AG04450 (cell line): ENCODE measurements around the gene MAD1L1. TPM values are rescaled to one million over a fixed set of nuclear protein-coding genes. Genes with fewer than 3 reads are reported as not detected.

ENCODE experiments used
- CTCF ChIA-PET: fragments of 300-600, 350-600 bp; formaldehyde crosslinking; extraction: SDS; loops from one replicate; lab custom pipeline; 2022; ENCODE audit warnings: antibody characterized with exemption, inconsistent platforms; lab: Charles Lee
- POLR2A ChIA-PET: fragments of 350-600 bp; formaldehyde crosslinking; extraction: SDS; loops from one replicate; lab custom pipeline; 2021; ENCODE audit warnings: antibody characterized with exemption, inconsistent platforms; lab: Yijun Ruan, JAX
- DNase-seq: peaks from one replicate; pipeline ENCODE4 v3.0.0-alpha.2; 2011; ENCODE audit warnings: low read depth, low spot score
- H3K27ac ChIP-seq: one replicate; pipeline ENCODE4 v1.5.1; 2012; ENCODE audit warnings: low read depth, low read length, control low read depth
- H3K27me3 ChIP-seq: one replicate; pipeline ENCODE4 v1.6.0; 2012; ENCODE audit warnings: low read length; ENCODE audit not compliant: control insufficient read depth, insufficient read depth
- H3K4me3 ChIP-seq: 2 replicates; pipeline ENCODE4 v1.5.1; 2011; ENCODE audit warnings: mild to moderate bottlenecking, low read depth, low read length, control low read depth
- H3K9me3 ChIP-seq: 2 replicates; pipeline ENCODE4 v1.5.1; 2012; ENCODE audit warnings: low read length; ENCODE audit not compliant: control insufficient read depth, insufficient read depth
- CTCF ChIP-seq: IDR thresholded peaks from 2 replicates; pipeline ENCODE4 v1.5.1; 2011; ENCODE audit warnings: low read depth, low read length, control low read depth, inconsistent platforms
- polyA plus RNA-seq: library from polyadenylated mRNA; depleted of rRNA; stranded (reverse); fragments of >200 nt; gene quantifications from 2 replicates; pipeline ENCODE4 v1.2.3, GENCODE V29; 2011

Gene MAD1L1
- polyA plus RNA-seq, 1 experiment: 11.9 TPM

GRCh38 chr7:2279896-2280295 lies 47.2 kb upstream of the MAD1L1 start:
- Histone ChIP-seq H3K9me3 (no peaks in the 10 kb centered on the region; the same call in 1 of the 2 replicates), H3K27me3 (no peaks in the 10 kb centered on the region), H3K27ac (no peak overlapping the region), H3K4me3 (no peak overlapping the region)
- no peak for DNase-seq
- TF ChIP-seq CTCF: no peak
- POLR2A ChIA-PET: interaction anchor here (0.6 to 0.9 kb wide), 2 partner anchors 31 to 627 kb away, joined by 4 to 7 read pairs; no protein-coding TSS in a partner anchor
- CTCF ChIA-PET: interaction anchor here (0.9 to 1.2 kb wide), 2 partner anchors 31 to 68 kb away, joined by 3 read pairs; no protein-coding TSS in a partner anchor

- no peak for TF ChIP-seq CTCF
- ChIA-PET POLR2A (no interaction called here), CTCF (no interaction called here)
- H3K27me3 ChIP-seq: no peaks in the 10 kb centered on the region
- H3K4me3 ChIP-seq: no peak overlapping the region
- no peaks in the 10 kb centered on the region; the same call in 1 of the 2 replicates for H3K9me3 ChIP-seq
- no peak overlapping the region for H3K27ac ChIP-seq
- DNase-seq: no peak
Observed at GRCh38 chr7:2278026-2278425, 45.3 kb upstream of the MAD1L1 start.

- ChIA-PET POLR2A (no interaction called here), CTCF (no interaction called here)
- TF ChIP-seq CTCF: no peak
- no peaks in the 10 kb centered on the region for H3K27me3 ChIP-seq
- H3K4me3 ChIP-seq: no peak overlapping the region
- no peaks in the 10 kb centered on the region for H3K9me3 ChIP-seq
- no peak for DNase-seq
- no peak overlapping the region for H3K27ac ChIP-seq
Observed at GRCh38 chr7:2276107-2276506, 43.4 kb upstream of the MAD1L1 start.

GRCh38 chr7:2275101-2275500 lies 42.4 kb upstream of the MAD1L1 start:
- H3K4me3 ChIP-seq: no peak overlapping the region
- ChIA-PET POLR2A (no interaction called here), CTCF (no interaction called here)
- H3K27ac ChIP-seq: no peak overlapping the region
- no peak for DNase-seq
- no peaks in the 10 kb centered on the region for H3K9me3 ChIP-seq
- TF ChIP-seq CTCF: no peak
- no peaks in the 10 kb centered on the region for H3K27me3 ChIP-seq

GRCh38 chr7:2274666-2275065 lies 41.9 kb upstream of the MAD1L1 start:
- H3K9me3 ChIP-seq: no peaks in the 10 kb centered on the region
- H3K4me3 ChIP-seq: no peak overlapping the region
- no peak for TF ChIP-seq CTCF
- no peak for DNase-seq
- ChIA-PET CTCF (no interaction called here), POLR2A (no interaction called here)
- no peaks in the 10 kb centered on the region for H3K27me3 ChIP-seq
- H3K27ac ChIP-seq: no peak overlapping the region
